GM12878 (cell line): ENCODE results near the gene CAPN3. TPM values are rescaled to one million over a fixed set of nuclear protein-coding genes. Genes with fewer than 3 reads are reported as not detected.

Experiments used
- ATAC-seq: fragments of 200-7000 bp; cut with Tn5 transposase; 3 replicates; pipeline ENCODE4 v1.9.1; 2020; ENCODE audit warnings: mild to moderate bottlenecking, moderate library complexity
- BruUV-seq: library from RNA; stranded (reverse); fragments of 400-500 nt; replicated peaks from 2 replicates; lab custom pipeline; 2021; lab: Mats Ljungman, UMichigan
- CTCF ChIA-PET: fragments of 300-600 bp; sonication (Branson Sonifier 250); formaldehyde crosslinking; extraction: SDS; loops from one replicate; lab custom pipeline; 2021; ENCODE audit warnings: inconsistent platforms; lab: Yijun Ruan, JAX
- POLR2A ChIA-PET: fragments of 350-600 bp; formaldehyde crosslinking; extraction: SDS; loops from one replicate; lab custom pipeline; 2021; ENCODE audit warnings: inconsistent platforms; lab: Charles Lee
- RAD21 ChIA-PET: fragments of 300-600 bp; sonication (Branson Sonifier 250); formaldehyde crosslinking; loops from one replicate; lab custom pipeline; 2023; ENCODE audit warnings: antibody characterized with exemption; ENCODE audit not compliant: unreplicated experiment; lab: Charles Lee
- SMC1A ChIA-PET: fragments of 300-600 bp; sonication (Branson Sonifier 250); formaldehyde crosslinking; loops from one replicate; lab custom pipeline; 2023; ENCODE audit not compliant: unreplicated experiment, uncharacterized antibody; lab: Charles Lee
- DNase-seq: peaks from one replicate; pipeline ENCODE4 v3.0.0-alpha.2; 2011; ENCODE audit warnings: low read depth, low spot score
- FAIRE-seq: peaks from 3 replicates; lab custom pipeline; 2011; peaks lifted over from hg19 to GRCh38; lab: Jason Lieb, UNC
- H2AFZ ChIP-seq: 2 replicates; pipeline ENCODE4 v1.6.0; 2011; ENCODE audit warnings: low read depth, low read length, control low read depth; ENCODE audit not compliant: control insufficient read depth
- H3K27ac ChIP-seq: 2 replicates; pipeline ENCODE4 v1.5.1; 2011; ENCODE audit warnings: control low read depth; ENCODE audit not compliant: control insufficient read depth, insufficient read depth
- H3K27me3 ChIP-seq, 2 experiments: replicated peaks in 1 of 2; 2 replicates each; pipeline versions ENCODE4 v1.6.0 to v1.6.1; 2011; ENCODE audit warnings: low read length in 1 of 2; ENCODE audit not compliant: control insufficient read depth in 2 of 2, insufficient read depth in 2 of 2
- H3K36me3 ChIP-seq, 2 experiments: 2 replicates each; pipeline ENCODE4 v1.5.1; 2011; ENCODE audit warnings: low read length in 1 of 2; ENCODE audit not compliant: control insufficient read depth in 2 of 2, insufficient read depth in 2 of 2
- H3K4me1 ChIP-seq: 2 replicates; pipeline ENCODE4 v1.6.1; 2011; ENCODE audit warnings: mild to moderate bottlenecking, low read length, moderate library complexity, mixed read lengths; ENCODE audit not compliant: control insufficient read depth, insufficient read depth
- H3K4me2 ChIP-seq: 2 replicates; pipeline ENCODE4 v1.6.0; 2011; ENCODE audit warnings: control low read depth; ENCODE audit not compliant: control insufficient read depth, insufficient read depth
- H3K4me3 ChIP-seq: fragments of 200-600 bp; sonication (generic); 2 replicates; pipeline ENCODE4 v1.5.1; 2016
- H3K79me2 ChIP-seq: 2 replicates; pipeline ENCODE4 v1.6.0; 2011; ENCODE audit warnings: low read length; ENCODE audit not compliant: control insufficient read depth, insufficient read depth
- H3K9ac ChIP-seq: 2 replicates; pipeline ENCODE4 v1.8.0; 2011; ENCODE audit warnings: low read length, control low read depth, mixed read lengths; ENCODE audit not compliant: control insufficient read depth, insufficient read depth
- H3K9me3 ChIP-seq: replicated peaks from 3 replicates; pipeline ENCODE4 v1.5.1; 2011; ENCODE audit warnings: mild to moderate bottlenecking, low read length; ENCODE audit not compliant: control insufficient read depth, insufficient read depth
- H4K20me1 ChIP-seq: 2 replicates; pipeline ENCODE4 v1.6.0; 2011; ENCODE audit not compliant: control insufficient read depth, insufficient read depth
- ATF3 ChIP-seq: IDR thresholded peaks from 2 replicates; pipeline ENCODE4 v1.6.1; 2011; ENCODE audit warnings: low read depth, mild to moderate bottlenecking, low read length, moderate library complexity, borderline replicate concordance; ENCODE audit errors: extremely low read depth
- BACH1 ChIP-seq: fragments of 450-650 bp; IDR thresholded peaks from 2 replicates; pipeline ENCODE4 v1.6.1; 2017; ENCODE audit warnings: mild to moderate bottlenecking, borderline replicate concordance
- BCL11A ChIP-seq: IDR thresholded peaks from 2 replicates; pipeline ENCODE4 v1.6.1; 2011; ENCODE audit warnings: low read depth, low read length
- CEBPB ChIP-seq, 2 experiments: fragments of 150-350 bp in 1 of 2; IDR thresholded peaks; 2 replicates each; pipeline ENCODE4 v1.6.1; 2012 to 2014; ENCODE audit warnings: low read depth in 2 of 2, low read length in 2 of 2, borderline replicate concordance in 1 of 2, inconsistent platforms in 1 of 2
- CHD2 ChIP-seq: IDR thresholded peaks from 2 replicates; pipeline ENCODE4 v1.6.1; 2011; ENCODE audit warnings: low read depth, low read length, improper control_type of control experiment, borderline replicate concordance
- CREM ChIP-seq: IDR thresholded peaks from 2 replicates; pipeline ENCODE4 v1.6.1; 2014; ENCODE audit warnings: antibody characterized with exemption, low read depth
- EED ChIP-seq: sonication (generic); IDR thresholded peaks from 2 replicates; pipeline ENCODE4 v1.6.1; 2016; ENCODE audit warnings: antibody characterized with exemption, low read depth
- ESRRA ChIP-seq: IDR thresholded peaks from 2 replicates; pipeline ENCODE4 v1.6.1; 2012; ENCODE audit warnings: mild to moderate bottlenecking, low read length, improper control_type of control experiment
- IKZF1 ChIP-seq: fragments of 450-650 bp; conservative IDR thresholded peaks from 2 replicates; pipeline ENCODE4 v1.6.1; 2017; ENCODE audit warnings: antibody characterized with exemption, mild to moderate bottlenecking
- JUNB ChIP-seq: IDR thresholded peaks from 2 replicates; pipeline ENCODE4 v1.6.1; 2016; ENCODE audit warnings: antibody characterized with exemption, mild to moderate bottlenecking
- LARP7 ChIP-seq: fragments of 450-650 bp; IDR thresholded peaks from 2 replicates; pipeline ENCODE4 v1.6.1; 2017; ENCODE audit warnings: mild to moderate bottlenecking
- NFYA ChIP-seq: IDR thresholded peaks from 2 replicates; pipeline ENCODE4 v1.6.1; 2011; ENCODE audit warnings: low read depth, mild to moderate bottlenecking, low read length, improper control_type of control experiment, borderline replicate concordance
- PML ChIP-seq: IDR thresholded peaks from 2 replicates; pipeline ENCODE4 v1.6.1; 2012; ENCODE audit warnings: low read length, inconsistent platforms
- POLR2AphosphoS5 ChIP-seq: IDR thresholded peaks from 2 replicates; pipeline ENCODE4 v1.6.1; 2011; ENCODE audit warnings: mild to moderate bottlenecking, low read length, inconsistent platforms
- STAT1 ChIP-seq: fragments of 450-650 bp; conservative IDR thresholded peaks from 2 replicates; pipeline ENCODE4 v1.6.1; 2014; ENCODE audit warnings: antibody characterized with exemption, mild to moderate bottlenecking
- TARDBP ChIP-seq: IDR thresholded peaks from 2 replicates; pipeline ENCODE4 v1.6.1; 2016; ENCODE audit warnings: borderline replicate concordance
- USF2 ChIP-seq: IDR thresholded peaks from 2 replicates; pipeline ENCODE4 v1.6.1; 2011; ENCODE audit warnings: low read depth, low read length, improper control_type of control experiment, borderline replicate concordance
- ZNF687 ChIP-seq: fragments of 450-650 bp; IDR thresholded peaks from 2 replicates; pipeline ENCODE4 v1.6.1; 2017; ENCODE audit warnings: mild to moderate bottlenecking, moderate library complexity
- WGBS: methylation state at CpG from one replicate; pipeline ENCODE4 v1.1.6; 2016; ENCODE audit warnings: low lambda C conversion rate; ENCODE audit not compliant: insufficient replicate concordance, insufficient coverage; ENCODE audit errors: missing lambda C conversion rate; 5-methylcytosine and 5-hydroxymethylcytosine counted together
- in situ Hi-C: fragments of 300-500 bp; cut with MboI; formaldehyde crosslinking; loops from 9 replicates; pipeline ENCODE4 v1.14.3; 2018; ENCODE audit warnings: mixed read lengths
- intact Hi-C: fragments of 100-400 bp; cut with micrococcal nuclease; formaldehyde crosslinking; loops from one replicate; pipeline ENCODE4 v1.14.2; 2022; ENCODE audit not compliant: unreplicated experiment
- polyA plus RNA-seq, 11 experiments: library from polyadenylated mRNA; depleted of rRNA in 4 of 11; unstranded in 6 of 11; stranded (reverse) in 5 of 11; fragments of >200 nt; fragmentation: Nextera tagmentation in 4 of 11; fragmentation: Illumina TruSeq in 1 of 11; extraction: Ambion mirVana in 4 of 11; extraction: Trizol in 1 of 11; gene quantifications; 1 replicate in 1 of 11; 2 replicates in 10 of 11; pipeline versions ENCODE4 v1.2.1 to v1.2.3, GENCODE V29; 2011 to 2016; ENCODE audit warnings: inconsistent platforms in 2 of 11, missing spikeins in 2 of 11, low read depth in 1 of 11
- total RNA-seq, 4 experiments: library from RNA; depleted of rRNA in 3 of 4; stranded (reverse); fragments of >200 nt in 3 of 4; fragmentation: Illumina TruSeq in 1 of 4; extraction: Trizol in 1 of 4; gene quantifications; 2 replicates each; pipeline versions ENCODE4 v1.2.1 to v1.2.3, GENCODE V29; 2013 to 2021

CAPN3 gene
- total and polyA plus RNA-seq, 10 of the 15 experiments (the other 5 are each of a cell fraction or from before 2014, with no cell fraction given), result 1.1 to 3.8 (median 2.4) TPM

- in situ Hi-C loops, result no loop called here
- 50% methylated on average over 2 of the region's 2 CpGs for WGBS
Observed at GRCh38 chr15:42354824-42355223, 4.5 kb upstream of the CAPN3 start.

More at GRCh38 chr15:42354824-42355223, 4.5 kb upstream of the CAPN3 start:
- Histone ChIP-seq H2AFZ (no peak overlapping the region), H3K4me3 (no peak overlapping the region), H3K4me1 (no peaks in the 10 kb centered on the region), H3K27ac (no peak overlapping the region), H3K27me3 (no peaks in the 10 kb centered on the region), H3K9me3 (no peaks in the 10 kb centered on the region), H3K79me2 (no peaks in the 10 kb centered on the region), H3K9ac (no peak overlapping the region), H4K20me1 (no peaks in the 10 kb centered on the region), H3K36me3 (peaks cover 0 to 3% of the 10 kb centered on the region in 2 experiments; a peak in 2 of 4 replicates), H3K4me2 (no peak overlapping the region)
- ChIA-PET POLR2A (interaction anchor here (0.5 to 0.6 kb wide), 2 partner anchors 44 to 430 kb away, joined by 3 to 6 read pairs; no protein-coding TSS in a partner anchor), RAD21 (no interaction called here), SMC1A (no interaction called here), CTCF (no interaction called here)
- no peak for FAIRE-seq
- DNase-seq, result no peak
- no TSS peak for BruUV-seq
- intact Hi-C loops, result no loop called here
- ATAC-seq, result no peak
- TF ChIP-seq TARDBP (no peak), USF2 (no peak), JUNB (no peak), ZNF687 (no peak), LARP7 (no peak), ATF3 (no peak), BACH1 (no peak), ESRRA (no peak), EED (no peak), BCL11A (no peak), CHD2 (no peak), CEBPB (IDR thresholded peaks at IDR 0.05; ENCODE audit: borderline replicate concordance in 1 of 2, low read depth in 2 of 2, low read length in 2 of 2) (no peak), NFYA (no peak), POLR2AphosphoS5 (no peak), IKZF1 (no peak), CREM (no peak), STAT1 (no peak), PML (no peak)
